H54 (cell line): ENCODE results near the gene CR1L.
A peak's percentile ranks its signal among the peaks of the same experiment; 100 is the strongest.
"Not testable (repeated sequence)": the region's sequence is repeated elsewhere in the genome, so short reads cannot be mapped to it uniquely, and the experiment has no call there.

Experiments
- DNase-seq: peaks from one replicate; pipeline ENCODE4 v3.0.0; 2011; ENCODE audit warnings: low spot score, mixed read lengths; ENCODE audit not compliant: insufficient read length
- FAIRE-seq: peaks from 3 replicates; lab custom pipeline; 2011; peaks lifted over from hg19 to GRCh38; lab: Jason Lieb, UNC
- POLR2A ChIP-seq: IDR thresholded peaks from 2 replicates; pipeline ENCODE4 v1.6.1; 2011; ENCODE audit warnings: low read depth, mild to moderate bottlenecking, low read length

Gene CR1L

DNA sequence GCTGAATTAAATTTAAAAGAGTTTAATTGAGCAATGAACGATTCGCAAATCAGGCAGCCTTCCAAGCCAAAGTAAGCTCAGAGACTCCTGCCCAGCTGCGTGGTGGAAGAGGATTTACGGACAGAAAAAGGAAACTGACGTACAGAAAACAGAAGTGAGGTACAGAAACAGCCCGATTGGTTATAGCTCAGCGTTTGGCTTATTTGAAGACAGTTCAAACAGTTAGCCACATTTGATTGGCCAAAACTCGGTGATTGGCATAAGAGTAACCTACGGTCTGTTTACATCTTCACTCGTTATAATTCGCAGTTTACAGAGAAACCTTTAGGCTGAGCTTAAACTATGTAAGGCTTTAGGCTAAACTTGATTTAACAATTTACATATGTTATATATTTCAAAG is 46.9 kb downstream of the CR1L start:
- no peak for TF ChIP-seq POLR2A
- FAIRE-seq (peak; percentile 84), DNase-seq (no peak)

DNA sequence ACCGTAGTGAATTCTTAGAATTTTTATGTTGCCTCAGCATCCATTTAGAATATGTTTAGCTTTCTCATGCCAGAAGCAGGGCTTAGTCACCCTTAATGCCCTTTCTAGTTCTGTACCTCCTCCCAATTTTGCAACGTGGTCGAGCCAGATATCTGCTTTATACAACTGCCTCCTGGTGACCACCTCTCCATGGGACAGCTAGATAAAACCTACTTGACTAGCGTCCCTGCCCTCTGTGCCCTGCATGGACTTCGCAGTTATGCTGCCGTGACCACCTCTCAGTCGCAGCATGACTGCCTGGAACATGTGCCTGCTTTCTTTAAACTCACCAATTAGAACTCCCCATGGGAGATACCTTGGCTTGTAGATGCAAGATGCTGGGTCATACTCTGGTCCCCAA is 47.4 kb downstream of the CR1L start:
- DNase-seq, FAIRE-seq: not testable (repeated sequence)

- FAIRE-seq: no peak
- DNase-seq: no peak
- TF ChIP-seq POLR2A: no peak
These were observed 51.0 kb downstream of the CR1L start for GRCh38 chr1:207695891-207696290.

DNA sequence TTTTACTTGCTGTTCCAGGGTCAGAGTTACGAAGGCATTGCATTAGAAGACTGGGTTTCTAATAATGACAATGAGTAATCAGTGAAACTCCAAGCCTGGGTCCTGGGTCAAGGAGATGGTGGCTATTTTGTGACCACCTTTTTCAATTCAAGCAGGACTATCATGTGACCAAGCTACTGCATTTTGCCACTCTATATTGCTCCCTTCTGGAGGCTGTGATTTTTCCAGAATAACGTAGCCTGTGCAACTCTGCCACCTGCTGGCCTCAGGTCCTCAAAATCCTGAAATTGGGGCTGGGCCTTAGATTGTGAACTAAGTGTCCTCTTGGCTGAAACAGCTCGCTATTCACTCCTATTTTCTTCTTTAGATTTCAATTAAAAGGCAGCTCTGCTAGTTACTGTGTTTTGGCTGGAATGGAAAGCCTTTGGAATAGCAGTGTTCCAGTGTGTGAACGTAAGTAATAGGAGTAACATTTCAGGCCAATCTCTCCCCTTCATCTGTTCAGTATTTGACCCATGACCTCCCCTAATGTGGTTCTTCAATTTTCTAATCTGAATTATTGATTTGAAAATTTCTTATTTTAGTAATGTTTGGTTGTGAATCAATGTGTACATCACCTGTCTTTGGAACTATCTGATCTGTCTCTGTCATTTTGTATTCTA is 54.0 kb downstream of the CR1L start:
- FAIRE-seq (peak; percentile 68), DNase-seq (no peak)
- TF ChIP-seq POLR2A: no peak

DNA sequence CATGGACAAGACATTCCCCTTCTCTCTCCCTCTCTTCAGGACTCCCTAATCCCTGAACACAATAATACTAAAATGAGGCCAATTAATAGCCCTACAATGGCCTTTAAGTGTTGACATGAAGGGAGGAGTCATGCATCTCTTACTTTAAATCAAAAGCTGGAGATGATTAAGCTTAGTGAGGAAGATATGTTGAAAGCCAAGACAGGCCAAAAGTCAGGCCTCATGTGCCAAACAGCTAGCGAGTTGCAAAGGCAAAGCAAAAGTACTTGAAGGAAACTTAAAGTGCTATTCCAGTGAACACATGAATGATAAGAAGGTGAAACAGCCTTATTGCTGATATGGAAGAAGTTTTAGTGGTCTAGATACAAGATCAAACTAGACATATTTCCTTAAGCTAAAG is 57.4 kb downstream of the CR1L start:
- no peak for FAIRE-seq
- TF ChIP-seq POLR2A: no peak
- DNase-seq: no peak

DNA sequence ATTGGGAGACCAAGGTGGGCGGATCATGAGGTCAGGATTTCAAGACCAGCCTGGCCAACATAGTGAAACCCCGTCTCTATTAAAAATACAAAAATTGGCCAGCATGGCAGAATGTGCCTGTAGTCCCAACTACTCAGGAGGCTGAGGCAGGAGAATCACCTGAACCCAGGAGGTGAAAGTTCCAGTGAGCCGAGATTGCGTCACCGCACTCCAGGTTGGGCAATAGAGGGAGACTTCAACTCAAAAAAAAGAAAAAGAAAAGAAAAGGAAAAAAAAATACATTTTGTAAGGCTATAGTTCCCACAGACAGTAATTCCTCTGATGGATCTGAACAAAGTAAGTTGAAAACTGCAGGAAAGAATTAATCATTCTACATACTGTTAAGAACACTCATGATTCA is 58.8 kb downstream of the CR1L start:
- no peak for TF ChIP-seq POLR2A
- no peak for FAIRE-seq
- no peak for DNase-seq

DNA sequence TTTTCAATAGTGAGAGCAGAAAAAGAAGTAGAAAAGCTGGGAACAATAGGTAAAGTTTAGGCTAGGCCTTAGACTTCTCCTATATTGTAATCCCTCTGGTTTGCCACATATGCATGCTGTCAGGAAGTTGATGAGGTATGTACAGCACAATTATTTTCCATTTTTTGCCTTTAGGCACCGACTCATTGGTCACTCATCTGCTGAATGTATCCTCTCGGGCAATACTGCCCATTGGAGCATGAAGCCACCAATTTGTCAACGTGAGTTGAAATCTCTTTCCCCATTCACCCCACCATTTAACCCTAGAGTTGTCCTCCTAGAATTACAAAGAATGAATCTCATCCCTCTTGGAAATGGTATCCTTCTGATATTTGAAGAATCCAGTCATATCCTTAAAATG is 63.1 kb downstream of the CR1L start:
- FAIRE-seq, DNase-seq: not testable (repeated sequence)

GRCh38 chr1:207711285-207711684 is 66.4 kb downstream of the CR1L start:
- TF ChIP-seq POLR2A: no peak
- DNase-seq (no peak), FAIRE-seq (no peak)

GRCh38 chr1:207712701-207713100 is 67.8 kb downstream of the CR1L start:
- not testable (repeated sequence) for FAIRE-seq, DNase-seq

- DNase-seq (no peak), FAIRE-seq (no peak)
- TF ChIP-seq POLR2A: no peak
These were observed 68.6 kb downstream of the CR1L start for GRCh38 chr1:207713529-207713928.

DNA sequence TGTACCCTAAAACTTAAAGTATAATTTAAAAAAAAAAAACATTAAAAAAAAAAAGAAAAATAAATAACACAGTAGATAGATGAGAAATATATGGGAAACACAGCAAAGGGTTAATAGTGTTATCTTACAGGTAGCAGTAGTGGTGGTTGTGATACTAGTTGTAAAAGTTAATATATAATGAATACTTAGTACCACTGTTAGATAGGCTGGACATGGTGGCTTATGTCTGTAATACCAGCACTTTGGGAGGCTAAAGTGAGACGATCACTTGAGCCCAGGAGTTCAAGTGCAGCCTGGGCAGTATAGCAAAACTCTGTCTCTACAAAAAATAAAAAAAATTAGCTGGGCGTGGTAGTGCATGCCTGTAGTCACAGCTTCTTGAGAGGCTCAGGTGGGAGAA is 74.3 kb downstream of the CR1L start:
- no peak for TF ChIP-seq POLR2A
- DNase-seq (no peak), FAIRE-seq (no peak)

DNA sequence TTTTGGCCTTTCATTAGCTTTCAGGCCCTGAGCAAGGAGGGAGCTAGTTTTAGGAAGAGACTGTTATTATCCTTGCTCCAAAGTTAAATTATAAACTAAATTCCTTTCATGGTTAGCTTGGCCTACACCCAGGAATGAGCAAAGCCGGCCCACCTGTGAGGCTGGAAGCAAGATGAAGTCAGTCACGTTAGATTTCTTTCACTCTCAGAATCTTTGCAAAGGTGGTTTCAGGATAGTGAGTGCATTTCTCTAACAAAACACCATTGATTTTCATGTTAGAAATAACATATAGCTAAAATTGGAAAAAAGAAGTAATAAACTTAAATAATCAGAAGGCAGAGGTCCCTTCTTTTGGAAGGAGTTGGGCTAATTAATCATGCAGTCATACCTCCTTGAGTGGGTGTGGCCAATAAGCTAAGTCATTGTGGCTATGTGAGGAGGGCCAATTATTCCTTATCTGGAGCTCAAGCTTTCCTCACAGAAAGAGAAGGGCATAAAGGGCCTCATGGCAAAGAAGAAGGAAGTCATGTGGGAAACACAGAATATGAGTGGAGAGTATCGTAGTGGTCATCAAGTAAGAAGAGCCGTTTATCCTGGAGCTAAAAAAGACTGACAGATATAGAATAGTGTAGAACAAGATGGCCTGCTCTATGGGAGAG is 83.4 kb downstream of the CR1L start:
- not testable (repeated sequence) for DNase-seq, FAIRE-seq

DNA sequence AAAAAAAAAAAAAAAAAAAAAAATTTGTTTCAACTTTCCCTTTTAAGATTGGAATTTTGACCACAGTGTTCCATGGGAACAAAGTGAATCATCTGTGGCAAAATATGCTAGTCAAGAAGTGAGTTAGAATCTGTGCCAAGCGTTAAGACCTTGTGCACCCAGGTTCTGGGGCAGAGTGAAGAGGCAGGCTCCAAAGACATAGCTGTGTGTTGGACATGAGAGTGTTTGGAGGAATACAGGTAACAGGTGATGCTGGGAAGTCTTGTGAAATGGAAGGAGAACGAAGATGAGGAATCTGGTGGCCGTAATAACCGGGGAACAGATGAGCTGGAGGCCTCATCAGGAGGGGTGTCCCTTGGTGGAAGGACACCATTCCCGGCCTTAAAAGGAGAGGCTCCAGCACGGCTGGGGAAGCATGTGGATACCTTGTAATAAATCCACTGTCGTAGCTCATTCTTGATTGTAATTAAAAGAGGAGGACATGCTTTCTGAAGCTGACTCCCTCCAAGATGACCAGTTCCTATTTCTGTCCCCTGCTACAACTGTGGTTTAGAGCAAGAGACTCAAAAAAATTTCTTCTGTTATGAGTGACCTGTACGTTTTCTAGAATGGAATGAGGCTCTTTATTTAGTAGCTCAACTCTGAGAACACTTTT is 92.7 kb downstream of the CR1L start:
- FAIRE-seq, DNase-seq: not testable (repeated sequence)

DNA sequence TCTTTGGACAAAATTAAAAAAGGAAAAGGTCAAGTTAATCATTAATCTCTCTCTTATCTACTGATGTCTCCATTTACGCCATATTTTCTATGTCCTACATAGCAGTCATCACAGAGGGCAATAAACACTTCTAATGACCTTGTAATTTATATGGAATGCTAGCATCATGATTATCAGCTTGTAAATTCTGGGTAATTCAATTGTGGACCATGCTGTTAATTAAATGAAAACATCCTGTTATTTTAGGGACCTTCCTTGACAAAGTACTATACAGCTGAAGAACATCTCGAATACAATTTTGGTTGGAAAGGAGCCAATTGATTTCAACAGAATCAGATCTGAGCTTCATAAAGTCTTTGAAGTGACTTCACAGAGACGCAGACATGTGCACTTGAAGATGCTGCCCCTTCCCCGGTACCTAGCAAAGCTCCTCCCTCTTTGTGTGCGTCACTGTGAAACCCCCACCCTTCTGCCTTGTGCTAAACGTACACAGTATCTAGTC is 93.3 kb downstream of the CR1L start:
- not testable (repeated sequence) for DNase-seq, FAIRE-seq

GRCh38 chr1:207740207-207740606 is 95.3 kb downstream of the CR1L start:
- no peak for DNase-seq
- FAIRE-seq: no peak
- no peak for TF ChIP-seq POLR2A
